Activated naive CD4-positive, alpha-beta T cell treated with anti-CD3 and anti-CD28 coated beads, Interleukin-2, amount 50 U/mL, for 16 hours (primary cell): Measurements from ENCODE around the gene DENND6B.
"Not testable (repeated sequence)": the region's sequence is repeated elsewhere in the genome, so short reads cannot be mapped to it uniquely, and the experiment has no call there.

Source experiments
- DNase-seq: peaks from one replicate; pipeline ENCODE4 v3.0.0-alpha.2; 2020

DENND6B gene, protein sequence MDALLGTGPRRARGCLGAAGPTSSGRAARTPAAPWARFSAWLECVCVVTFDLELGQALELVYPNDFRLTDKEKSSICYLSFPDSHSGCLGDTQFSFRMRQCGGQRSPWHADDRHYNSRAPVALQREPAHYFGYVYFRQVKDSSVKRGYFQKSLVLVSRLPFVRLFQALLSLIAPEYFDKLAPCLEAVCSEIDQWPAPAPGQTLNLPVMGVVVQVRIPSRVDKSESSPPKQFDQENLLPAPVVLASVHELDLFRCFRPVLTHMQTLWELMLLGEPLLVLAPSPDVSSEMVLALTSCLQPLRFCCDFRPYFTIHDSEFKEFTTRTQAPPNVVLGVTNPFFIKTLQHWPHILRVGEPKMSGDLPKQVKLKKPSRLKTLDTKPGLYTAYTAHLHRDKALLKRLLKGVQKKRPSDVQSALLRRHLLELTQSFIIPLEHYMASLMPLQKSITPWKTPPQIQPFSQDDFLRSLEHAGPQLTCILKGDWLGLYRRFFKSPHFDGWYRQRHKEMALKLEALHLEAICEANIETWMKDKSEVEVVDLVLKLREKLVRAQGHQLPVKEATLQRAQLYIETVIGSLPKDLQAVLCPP

DNA sequence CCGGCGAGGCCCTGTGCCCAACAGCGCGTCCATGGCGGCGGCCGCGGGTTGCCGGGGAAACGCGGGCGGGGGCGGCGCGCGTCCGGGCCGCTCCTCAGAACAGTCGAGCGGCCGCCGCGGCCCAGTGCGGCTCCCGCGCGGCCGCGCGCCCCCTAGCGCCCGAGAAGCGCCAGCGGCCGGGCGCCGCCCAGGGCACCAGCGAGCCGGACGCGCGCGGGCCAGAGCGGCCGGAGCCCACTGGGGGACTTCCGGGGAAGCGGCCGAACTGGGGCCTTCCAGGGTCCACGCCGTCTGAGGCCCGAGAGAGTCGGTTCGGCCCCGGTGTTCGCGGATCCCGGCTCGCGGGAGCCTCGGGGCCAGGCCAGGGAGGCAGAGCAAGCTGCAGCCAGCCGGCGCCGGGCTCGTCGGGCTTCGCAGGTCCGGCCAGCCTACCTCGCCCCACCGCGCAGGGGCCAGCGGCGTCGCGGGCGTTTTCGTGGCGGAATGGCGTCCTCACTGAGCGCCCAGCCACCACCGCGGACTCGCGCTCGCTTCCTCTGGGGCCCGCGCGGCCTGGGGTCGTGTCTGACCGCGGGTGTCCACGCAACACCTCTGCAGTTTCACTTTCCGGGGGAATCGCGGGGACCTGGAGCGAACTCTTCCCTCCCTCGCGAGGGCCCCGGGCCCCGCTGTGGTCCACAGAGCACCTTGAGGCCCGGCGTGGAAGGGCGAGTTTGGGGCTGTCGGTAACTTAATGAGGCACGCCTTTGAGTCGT, at the start of gene DENND6B:
DENND6B (minus strand) TSS at position 57 of the 755 bp plus-strand sequence; CDS start at position 33, 24 bp downstream.
- peak; percentile 63 for DNase-seq

GRCh38 chr22:50376085-50376651, 49.4 kb upstream of the DENND6B start:
- no peak for DNase-seq

- DNase-seq = no peak
Observed at GRCh38 chr22:50371101-50371648, 44.4 kb upstream of the DENND6B start.

GRCh38 chr22:50367778-50368500, 41.1 kb upstream of the DENND6B start:
- no peak for DNase-seq

- not testable (repeated sequence) for DNase-seq
Observed at GRCh38 chr22:50363803-50364194, 37.0 kb upstream of the DENND6B start.

DNA sequence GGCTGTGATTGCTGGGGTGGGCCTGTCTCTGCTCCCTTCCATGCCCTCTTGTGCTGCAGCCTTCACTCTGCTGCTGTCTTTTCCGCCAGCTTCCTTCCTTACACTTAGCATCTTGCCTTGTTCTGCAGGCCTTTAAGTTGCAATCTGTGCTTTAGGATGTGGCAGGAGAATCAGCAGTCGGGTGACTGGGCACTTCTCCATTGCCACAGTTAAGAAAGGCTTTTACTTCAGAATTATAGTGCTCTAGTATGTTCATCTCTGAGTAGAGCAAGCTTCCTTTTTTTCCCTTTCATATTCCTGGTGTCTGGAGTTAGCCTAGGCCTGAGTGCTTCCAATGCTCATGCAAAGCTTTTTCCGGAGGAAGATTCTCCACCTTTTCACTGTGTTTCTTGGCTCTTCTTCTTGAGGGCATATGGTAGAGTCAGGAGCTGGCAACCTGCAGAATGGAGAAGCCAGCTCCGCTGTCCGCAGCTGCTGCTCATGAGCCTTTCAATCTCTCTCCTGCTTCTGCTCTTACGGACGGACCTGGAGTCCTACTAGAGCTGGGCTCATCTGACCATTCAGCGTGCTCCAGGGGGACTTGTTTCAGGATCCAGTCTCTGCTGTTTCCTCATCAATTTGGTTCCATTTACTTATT, 36.5 kb upstream of the DENND6B start:
- DNase-seq = no peak

DNA sequence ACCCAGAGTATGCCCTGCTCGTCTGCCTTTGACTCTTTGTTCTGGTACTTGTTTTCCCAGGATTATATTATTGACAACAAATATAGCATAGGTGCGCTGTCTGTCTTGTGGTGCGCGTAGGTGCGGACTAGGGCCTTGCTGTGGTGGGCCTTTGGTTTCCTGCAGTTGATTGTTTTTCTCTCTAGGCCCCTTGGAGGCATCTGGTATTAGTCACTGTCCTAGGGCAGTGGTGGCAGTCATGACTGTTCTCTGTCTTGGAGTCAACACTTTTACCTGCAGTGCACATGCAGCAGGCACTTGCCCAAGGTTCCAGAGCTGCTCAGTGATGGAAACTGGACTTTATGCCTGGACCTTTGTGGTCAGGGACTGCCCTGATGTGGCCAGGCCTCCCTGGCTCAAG, 34.9 kb upstream of the DENND6B start:
- no peak for DNase-seq

GRCh38 chr22:50361222-50361621, 34.4 kb upstream of the DENND6B start:
- no peak for DNase-seq

DNA sequence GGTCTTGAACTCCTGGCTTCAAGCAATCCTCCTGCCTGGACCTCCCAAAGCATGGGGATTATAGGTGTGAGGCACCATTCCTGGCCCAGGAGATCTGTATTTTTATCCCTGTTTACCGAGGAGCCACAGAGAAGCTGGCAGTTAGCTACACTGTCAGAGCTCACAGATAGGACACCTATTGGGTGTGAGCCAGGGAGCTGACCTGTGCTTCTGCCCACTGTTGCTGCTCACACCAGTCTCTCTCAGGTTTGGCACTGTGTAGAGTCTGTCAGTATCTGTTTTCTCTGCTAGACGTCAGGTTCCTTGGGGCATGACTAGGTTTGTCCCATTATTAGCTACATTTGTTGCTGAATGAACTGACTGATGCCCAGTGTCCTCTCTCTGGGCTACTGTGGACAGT, 33.8 kb upstream of the DENND6B start:
- no peak for DNase-seq

DNA sequence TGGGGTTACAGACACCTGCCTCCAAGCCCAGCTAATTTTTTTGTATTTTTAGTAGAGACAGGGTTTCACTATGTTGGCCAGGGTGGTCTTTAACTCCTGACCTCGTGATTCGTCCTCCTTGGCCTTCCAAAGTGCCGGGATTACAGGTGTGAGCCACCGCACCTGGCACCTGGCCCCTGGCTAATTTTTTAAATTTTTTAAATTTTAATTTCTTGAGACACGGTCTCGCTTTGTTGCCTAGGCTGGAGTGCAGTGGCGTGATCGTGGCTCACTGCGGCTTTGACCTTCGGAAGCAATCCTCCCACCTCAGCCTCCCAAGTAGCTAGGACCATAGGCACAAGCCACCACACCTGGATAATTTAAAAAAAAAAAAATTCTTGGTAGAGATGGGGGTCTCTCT, 30.9 kb upstream of the DENND6B start:
- no peak for DNase-seq

DNA sequence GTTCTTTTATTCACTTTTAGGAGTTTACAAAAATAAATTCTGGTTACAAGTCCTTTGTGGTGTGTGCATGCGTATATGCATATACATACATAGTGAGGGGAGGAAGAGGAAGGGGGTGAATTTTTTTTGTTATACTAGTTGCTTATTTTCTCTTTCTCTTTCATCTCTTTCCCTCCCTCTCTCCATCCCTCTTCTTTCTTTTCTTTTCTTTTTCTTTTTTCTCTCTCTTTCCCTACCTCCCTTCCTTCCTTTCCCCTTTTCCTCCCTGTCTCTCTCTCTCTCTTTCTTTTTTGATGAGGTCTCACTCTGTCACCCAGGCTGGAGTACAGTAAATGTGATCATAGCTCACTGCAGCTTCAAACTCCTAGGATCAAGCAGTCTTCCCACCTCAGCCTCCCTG, 30.4 kb upstream of the DENND6B start:
- DNase-seq = no peak

GRCh38 chr22:50356186-50356585, 29.4 kb upstream of the DENND6B start:
- no peak for DNase-seq

DNA sequence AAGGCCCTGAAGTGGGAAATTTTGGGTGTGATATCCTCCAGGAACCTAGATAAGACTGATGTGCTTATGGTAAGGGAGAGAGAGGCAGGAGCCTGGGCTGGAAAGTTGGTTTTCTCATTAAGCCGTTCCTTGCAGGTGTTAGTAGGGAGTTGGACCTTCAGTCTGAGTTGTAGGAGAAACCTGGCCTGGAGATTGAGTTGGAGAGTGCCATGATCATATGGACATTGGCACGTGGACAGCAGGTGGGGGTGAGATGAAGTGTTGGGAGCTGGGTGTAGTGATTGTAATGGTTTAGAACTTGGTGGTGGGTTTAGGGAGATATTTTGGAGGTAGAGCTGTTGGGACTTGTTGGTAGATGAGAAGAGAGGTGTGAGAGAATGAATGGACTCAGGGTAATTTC, 21.2 kb upstream of the DENND6B start:
- DNase-seq = no peak

DNA sequence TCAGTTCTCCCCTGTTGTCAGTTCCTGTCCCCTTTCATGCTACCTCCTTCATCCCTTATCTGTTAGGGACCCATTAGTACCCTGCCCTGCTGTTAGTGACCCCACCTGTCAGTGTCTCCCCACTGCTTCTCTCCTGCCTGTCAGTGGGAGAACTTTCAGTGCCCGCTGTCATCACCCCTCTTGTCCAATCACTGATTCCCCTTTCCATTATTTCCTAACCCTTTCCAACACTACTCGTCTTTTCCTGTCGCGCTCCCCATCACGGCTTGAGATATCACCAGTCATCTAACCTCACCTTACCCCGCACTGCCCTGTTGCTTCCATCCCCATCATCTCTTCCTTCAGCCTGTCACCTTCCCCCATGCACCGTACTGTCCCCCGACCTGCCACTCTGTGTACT, 20.3 kb upstream of the DENND6B start:
- no peak for DNase-seq

- no peak for DNase-seq
Observed at GRCh38 chr22:50346470-50346869, 19.7 kb upstream of the DENND6B start.

GRCh38 chr22:50343541-50343935, 16.7 kb upstream of the DENND6B start:
- no peak for DNase-seq

GRCh38 chr22:50342651-50343540, 16.1 kb upstream of the DENND6B start, which contains the start of gene PPP6R2:
TSS of gene PPP6R2 (plus strand) at chr22:50343327. CDS start at chr22:50393909, 50,582 bp downstream.
- peak; percentile 90 for DNase-seq

- DNase-seq = peak; percentile 89
Observed at GRCh38 chr22:50341977-50342650, 15.3 kb upstream of the DENND6B start.

DNA sequence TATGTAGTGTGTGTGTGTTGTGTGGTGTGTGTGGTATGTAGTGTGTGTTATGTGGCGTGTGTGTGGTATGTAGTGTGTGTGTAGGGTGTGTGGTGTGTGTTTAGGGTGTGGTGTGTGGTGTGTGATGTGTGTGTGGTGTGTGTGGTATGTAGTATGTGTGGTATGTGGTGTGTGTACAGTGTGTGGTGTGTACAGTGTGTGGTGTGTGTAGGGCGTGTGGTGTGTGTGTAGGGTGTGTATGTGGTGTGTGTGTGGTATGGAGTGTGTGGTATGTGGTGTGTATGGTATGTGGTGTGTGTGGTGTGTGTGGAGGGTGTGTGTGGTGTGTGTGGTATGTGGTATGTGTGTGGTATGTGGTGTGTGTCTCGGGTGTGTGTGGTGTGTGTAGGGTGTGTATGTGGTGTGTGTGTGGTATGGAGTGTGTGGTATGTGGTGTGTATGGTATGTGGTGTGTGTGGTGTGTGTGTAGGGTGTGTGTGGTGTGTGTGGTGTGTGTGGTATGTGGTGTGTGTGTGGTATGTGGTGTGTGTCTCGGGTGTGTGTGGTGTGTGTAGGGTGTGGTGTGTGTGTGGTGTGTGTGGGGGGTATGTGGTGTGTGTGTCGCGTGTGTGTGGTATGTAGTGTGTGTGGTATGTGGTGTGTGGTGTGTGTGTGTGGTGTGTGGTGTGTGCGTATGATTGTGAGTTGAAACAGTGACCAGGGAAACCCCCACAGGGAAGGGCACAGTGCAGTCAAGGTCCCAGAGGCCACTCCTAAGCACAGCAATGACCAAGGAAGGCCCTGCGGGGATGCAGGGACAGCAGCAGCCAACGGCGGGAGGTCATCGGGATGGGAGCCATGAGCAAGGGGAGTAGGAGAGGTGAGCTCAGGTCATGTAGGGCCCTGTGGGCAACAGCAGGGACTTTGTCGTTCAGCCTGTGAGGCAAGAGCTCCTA, 13.4 kb upstream of the DENND6B start:
- DNase-seq = no peak
